Left renal cortex interstitium (tissue), 4 donors: ENCODE measurements around the gene CGB1. TPM values are rescaled to one million over a fixed set of nuclear protein-coding genes. Genes with fewer than 3 reads are reported as not detected.
"Not testable (repeated sequence)": the region's sequence is repeated elsewhere in the genome, so short reads cannot be mapped to it uniquely, and the experiment has no call there.

Experiments
- DNase-seq, 4 donors: peaks; one replicate each; pipeline ENCODE4 v3.0.0-alpha.2; 2013; ENCODE audit warnings: low read depth in 4 of 4, low spot score in 2 of 4, missing footprints in 1 of 4
- polyA plus RNA-seq, 4 donors: library from polyadenylated mRNA; unstranded; fragments of 120-200 nt; gene quantifications; one replicate each; pipeline ENCODE4 v1.2.1, GENCODE V29; 2013; ENCODE audit not compliant: insufficient read length in 4 of 4

Gene CGB1
- not detected for polyA plus RNA-seq

- not testable (repeated sequence) for DNase-seq
Observed at GRCh38 chr19:49036815-49037214, at the start of gene CGB1. TSS of gene CGB1 (minus strand) at chr19:49036895. CDS start at chr19:49036711, 184 bp downstream.

- no peak for DNase-seq
Observed at GRCh38 chr19:49086296-49086695, 49.6 kb upstream of the CGB1 start.

- DNase-seq, result no peak
Observed at GRCh38 chr19:49085868-49086232, 49.2 kb upstream of the CGB1 start.

DNA sequence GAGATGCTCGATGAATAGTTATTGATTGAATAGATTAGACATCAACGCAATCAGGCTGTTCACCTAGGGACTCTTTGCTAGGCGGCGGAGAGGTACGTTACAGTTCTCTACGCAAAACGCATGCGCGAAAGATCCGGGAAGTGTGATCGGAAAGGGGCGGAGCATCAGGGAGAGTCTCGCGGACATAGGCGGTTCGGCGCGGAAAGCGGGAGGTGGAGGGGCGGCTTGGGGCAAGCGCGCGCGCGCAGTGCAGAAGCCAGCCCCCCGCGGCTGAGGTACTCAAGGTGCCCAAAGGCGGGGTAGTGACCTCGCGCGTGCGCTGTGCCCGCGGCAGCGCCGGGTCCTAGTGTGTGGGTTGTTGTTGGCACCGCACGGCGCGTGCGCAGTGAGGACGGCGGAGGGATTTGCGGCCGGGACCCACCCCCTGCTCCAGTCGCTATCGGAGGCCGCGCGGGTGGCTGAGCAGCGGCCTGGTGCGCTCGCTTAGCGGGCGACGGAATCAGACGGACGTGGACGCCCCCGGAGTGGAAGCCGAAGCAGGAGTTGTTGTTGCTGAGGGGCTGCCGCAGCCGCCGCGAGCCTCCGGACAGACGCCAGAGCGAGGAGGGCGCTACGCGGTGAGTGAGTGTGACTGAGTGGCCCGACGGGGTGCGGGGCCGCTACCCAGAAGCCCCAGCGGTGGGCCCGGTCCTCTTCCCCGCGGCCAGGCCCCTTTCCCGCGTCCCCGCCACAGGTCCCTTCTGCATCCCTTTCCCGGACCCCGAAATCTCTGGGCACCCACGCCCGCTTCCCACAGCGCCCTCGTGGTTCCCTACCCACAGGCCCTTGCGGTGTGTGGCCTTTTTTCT is 48.5 kb upstream of the CGB1 start, which contains the start of gene SNRNP70:
Gene SNRNP70, plus strand, starts transcription at position 432 of the 848 bp plus-strand sequence. CDS start 964 bp downstream, outside the sequence.
- peak; percentile 93 to 100 (median 98) for DNase-seq

GRCh38 chr19:49084206-49085019 is 47.7 kb upstream of the CGB1 start:
- DNase-seq, result no peak

GRCh38 chr19:49081273-49081672 is 44.6 kb upstream of the CGB1 start:
- DNase-seq, result no peak

GRCh38 chr19:49080392-49080791 is 43.7 kb upstream of the CGB1 start:
- DNase-seq, result no peak

GRCh38 chr19:49074869-49075268 is 38.2 kb upstream of the CGB1 start:
- DNase-seq, result not testable (repeated sequence)

DNA sequence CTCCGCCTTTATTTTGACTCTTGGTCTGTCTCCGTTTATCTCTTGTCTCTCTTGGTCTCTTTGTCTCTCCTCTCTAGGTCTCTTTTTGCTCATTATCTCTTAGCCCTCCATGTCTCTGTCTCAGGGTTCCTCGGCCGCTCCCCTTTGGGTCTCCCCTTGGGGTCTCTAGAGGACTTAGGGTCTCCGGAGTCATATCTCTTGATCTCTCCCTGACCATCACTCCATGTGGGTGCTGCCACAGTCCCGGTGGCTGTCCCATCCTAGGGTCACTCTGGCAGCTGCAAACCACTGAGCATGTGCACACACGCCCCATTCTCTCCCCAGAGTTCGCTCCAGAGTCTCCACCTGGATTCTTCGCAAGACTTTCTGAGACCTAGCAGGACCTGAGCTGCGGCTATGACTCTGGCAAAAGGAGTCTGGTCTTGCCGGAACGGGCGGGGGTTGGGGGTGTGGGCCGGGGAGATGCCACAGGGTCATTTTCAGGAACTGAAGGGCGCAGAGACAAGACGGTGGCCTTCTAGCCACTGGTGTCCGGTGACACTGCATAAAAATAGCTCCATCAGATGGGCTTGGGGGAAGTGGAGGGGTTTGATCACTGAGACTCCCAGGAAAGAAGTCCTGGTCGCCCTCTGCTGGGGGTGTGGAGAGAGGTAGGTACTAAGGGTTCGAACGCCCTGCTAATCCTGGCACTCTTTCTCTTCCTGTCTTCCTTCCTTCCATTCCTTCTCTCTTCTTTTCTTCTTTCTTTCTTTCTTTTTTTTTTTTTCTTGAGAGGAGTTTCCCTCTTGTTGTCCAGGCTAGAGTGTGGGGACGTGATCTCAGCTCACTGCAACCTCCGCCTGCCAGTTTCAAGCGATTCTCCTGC is 37.1 kb upstream of the CGB1 start:
- DNase-seq, result no peak

GRCh38 chr19:49071860-49072547 is 35.3 kb upstream of the CGB1 start:
- no peak for DNase-seq

- no peak for DNase-seq
Observed at GRCh38 chr19:49070416-49070815, 33.7 kb upstream of the CGB1 start.

DNA sequence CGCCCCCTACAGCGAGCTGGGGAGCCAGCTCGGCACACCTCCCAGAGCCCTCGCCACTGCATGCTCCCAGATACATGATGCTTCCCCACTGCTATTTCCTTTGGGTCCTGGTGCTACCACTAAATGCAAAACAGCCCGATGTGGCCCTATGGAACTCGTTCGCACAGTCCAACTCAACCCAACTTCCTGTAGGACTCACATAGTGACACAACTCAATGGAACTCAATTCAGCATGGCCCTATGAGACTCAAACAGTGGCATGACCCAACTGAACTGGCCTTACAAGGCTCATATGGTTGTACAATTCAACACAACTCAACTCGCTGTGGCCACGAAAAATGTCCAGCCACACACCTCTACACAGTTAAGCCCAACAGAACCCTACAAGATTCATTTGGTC is 32.3 kb upstream of the CGB1 start:
- DNase-seq, result no peak

GRCh38 chr19:49067554-49067953 is 30.9 kb upstream of the CGB1 start:
- no peak for DNase-seq

GRCh38 chr19:49065905-49066512 is 29.3 kb upstream of the CGB1 start:
- DNase-seq, result no peak

DNA sequence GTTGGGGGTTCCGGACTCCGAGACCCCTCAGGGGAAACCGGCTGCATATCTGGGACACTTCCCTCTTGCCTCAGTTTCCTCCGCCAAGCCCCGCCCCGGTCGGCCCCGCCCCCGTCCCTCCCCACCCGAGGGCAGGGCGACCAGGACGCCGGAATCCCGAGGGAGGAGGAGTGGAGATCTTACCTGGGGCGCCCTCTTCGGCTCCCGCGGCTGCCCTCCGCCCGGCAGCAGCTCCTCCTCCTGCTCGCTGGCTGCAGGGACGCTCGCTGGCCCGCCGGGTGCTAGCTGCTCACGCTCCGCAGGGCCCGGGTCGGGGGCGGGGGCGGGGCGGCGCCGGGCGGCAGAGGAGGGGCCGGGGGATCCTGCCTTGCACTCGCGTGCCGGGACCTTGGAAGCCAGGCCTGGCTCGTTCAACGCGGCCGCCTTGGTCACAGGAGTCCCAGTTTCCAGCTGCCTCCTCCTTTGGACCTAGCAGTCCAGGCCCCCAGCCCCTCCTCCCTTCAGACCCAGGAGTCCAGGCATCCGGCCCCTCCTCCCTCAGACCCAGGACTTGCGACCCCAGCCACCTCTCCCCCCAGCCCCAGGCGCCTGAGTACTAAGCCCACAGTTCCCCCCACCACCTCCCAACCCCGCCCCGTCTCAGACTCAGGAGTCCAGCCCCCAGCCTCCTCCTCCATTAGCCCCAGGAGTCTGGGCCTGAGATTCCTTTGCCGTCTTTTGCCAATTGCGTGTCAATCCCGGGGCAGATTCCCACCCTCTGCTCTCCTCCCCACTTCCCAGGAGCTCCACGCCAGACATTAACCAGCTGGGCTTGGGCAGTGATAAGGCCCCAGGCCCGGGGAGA is 28.3 kb upstream of the CGB1 start, which contains the start of gene NTF4:
Gene NTF4, minus strand, starts transcription at position 51 of the 844 bp plus-strand sequence. CDS start 2,821 bp downstream, outside the sequence.
- DNase-seq, result no peak

DNA sequence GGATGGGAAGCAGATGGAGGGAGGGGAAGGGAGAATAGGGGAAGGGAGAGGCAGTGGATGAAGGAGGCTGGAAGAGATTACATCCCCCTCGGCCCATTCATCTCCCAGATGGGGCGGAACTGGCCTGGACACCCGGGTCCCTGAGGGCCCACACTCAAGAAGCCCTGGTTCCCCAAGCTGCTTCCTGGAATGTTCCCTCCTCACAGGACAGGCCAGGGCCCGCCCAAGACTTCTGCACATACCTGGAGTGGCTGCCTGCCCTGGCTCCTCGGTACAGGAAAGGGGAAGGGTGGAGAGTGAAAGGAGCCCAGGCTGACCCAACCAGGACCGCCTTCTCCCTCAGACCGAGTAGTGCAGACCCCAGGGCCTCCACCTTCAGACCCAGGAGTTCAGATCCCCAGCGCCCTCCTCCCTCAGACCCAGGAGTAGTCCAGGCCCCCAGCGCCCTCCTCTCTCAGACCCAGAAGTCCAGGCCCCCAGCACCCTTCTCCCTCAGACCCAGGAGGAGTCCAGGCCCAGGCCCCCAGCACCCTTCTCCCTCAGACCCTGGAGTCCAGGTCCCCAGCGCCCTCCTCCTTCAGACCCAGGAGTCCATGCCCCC is 27.4 kb upstream of the CGB1 start:
- no peak for DNase-seq

- DNase-seq, result no peak
Observed at GRCh38 chr19:49061445-49061844, 24.8 kb upstream of the CGB1 start.

GRCh38 chr19:49061000-49061399 is 24.3 kb upstream of the CGB1 start:
- no peak for DNase-seq
